SU-DHL-6 (cell line): ENCODE results near the gene GNG14.

ENCODE experiments used
- H2AFZ ChIP-seq: fragments of 200-600 bp; sonication (generic); 2 replicates; pipeline ENCODE4 v1.6.1; 2014; ENCODE audit warnings: low read depth, mild to moderate bottlenecking, moderate library complexity, mixed read lengths, antibody characterized with exemption, low read length; ENCODE audit not compliant: severe bottlenecking
- H3F3A ChIP-seq: fragments of 200-600 bp; shearing (Covaris generic); 2 replicates; pipeline ENCODE4 v1.6.0; 2016; ENCODE audit warnings: antibody characterized with exemption, mild to moderate bottlenecking; ENCODE audit not compliant: insufficient read depth
- H3K27ac ChIP-seq: fragments of 200-600 bp; sonication (generic); 2 replicates; pipeline ENCODE4 v1.5.1; 2016; ENCODE audit warnings: low read depth, mild to moderate bottlenecking, low read length, moderate library complexity, mixed read lengths
- H3K27me3 ChIP-seq: fragments of 200-600 bp; sonication (generic), shearing (Covaris generic); 2 replicates; pipeline ENCODE4 v1.6.0; 2014; ENCODE audit warnings: mild to moderate bottlenecking, low read length
- H3K36me3 ChIP-seq: fragments of 200-600 bp; sonication (generic); 2 replicates; pipeline ENCODE4 v1.6.1; 2014; ENCODE audit warnings: mild to moderate bottlenecking, low read length, mixed read lengths
- H3K4me2 ChIP-seq: fragments of 300-600, 200-600 bp; shearing (Covaris generic), sonication (generic); 2 replicates; pipeline ENCODE4 v1.6.0; 2014; ENCODE audit warnings: low read length, low read depth, mild to moderate bottlenecking; ENCODE audit not compliant: poor library complexity, severe bottlenecking
- H3K4me3 ChIP-seq: fragments of 200-600 bp; sonication (generic); 2 replicates; pipeline ENCODE4 v1.5.1; 2014; ENCODE audit warnings: antibody characterized with exemption, low read length, mild to moderate bottlenecking, mixed read lengths; ENCODE audit not compliant: insufficient read depth, poor library complexity, severe bottlenecking
- H3K79me2 ChIP-seq: fragments of 200-600 bp; sonication (generic); 2 replicates; pipeline ENCODE4 v1.6.1; 2014; ENCODE audit warnings: mild to moderate bottlenecking, low read length, moderate library complexity; ENCODE audit not compliant: insufficient read depth
- H3K9ac ChIP-seq: fragments of 200-600 bp; sonication (generic); 2 replicates; pipeline ENCODE4 v1.7.0; 2014; ENCODE audit warnings: mild to moderate bottlenecking, low read length
- H3K9me2 ChIP-seq: fragments of 200-600 bp; sonication (generic); replicated peaks from 2 replicates; pipeline ENCODE4 v1.6.1; 2014; ENCODE audit warnings: low read length; ENCODE audit not compliant: insufficient read depth
- H3K9me3 ChIP-seq: fragments of 200-600 bp; sonication (generic); 2 replicates; pipeline ENCODE4 v1.6.1; 2014; ENCODE audit warnings: low read length, mixed read lengths; ENCODE audit not compliant: insufficient read depth
- H4K20me1 ChIP-seq: fragments of 200-600 bp; sonication (generic); 2 replicates; pipeline ENCODE4 v1.6.1; 2014; ENCODE audit warnings: low read depth, mild to moderate bottlenecking, antibody characterized with exemption, low read length, moderate library complexity, mixed read lengths
- EZH2phosphoT487 ChIP-seq: fragments of 200-600 bp; sonication (generic), shearing (Covaris generic); conservative IDR thresholded peaks from 2 replicates; pipeline ENCODE4 v1.6.1; 2018; ENCODE audit warnings: mild to moderate bottlenecking, antibody characterized with exemption, low read length, moderate library complexity, mixed read lengths
- TF ChIP-seq, protein P1 (sequence below): fragments of 200-600 bp; sonication (generic); IDR thresholded peaks from one replicate; pipeline ENCODE4 v1.5.1; 2017; ENCODE audit warnings: antibody characterized with exemption, mild to moderate bottlenecking, low read length, moderate library complexity; ENCODE audit not compliant: insufficient read depth, poor library complexity, severe bottlenecking

The GNG14 gene

DNA sequence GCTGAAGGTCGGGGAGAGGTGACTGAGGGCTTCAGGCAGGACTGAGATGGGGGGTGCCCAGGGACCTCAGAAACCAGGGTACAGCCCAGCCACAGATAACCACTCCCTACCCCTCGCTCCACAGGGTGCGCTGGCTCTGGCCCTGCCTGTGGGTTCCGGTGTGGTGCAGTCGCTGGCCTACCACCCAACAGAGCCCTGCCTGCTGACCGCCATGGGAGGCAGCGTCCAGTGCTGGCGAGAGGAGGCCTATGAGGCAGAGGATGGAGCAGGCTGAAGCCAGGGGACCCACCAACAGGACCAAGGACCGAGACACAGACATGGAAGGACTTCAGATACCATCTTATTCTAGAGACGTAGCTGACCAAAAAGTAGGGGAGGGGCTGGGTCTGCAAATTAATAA, 12.4 kb upstream of the GNG14 start:
- Histone ChIP-seq H3K36me3 (no peaks in the 10 kb centered on the region; the same call in 1 of the 2 replicates), H2AFZ (no peak overlapping the region), H4K20me1 (peaks cover 3% of the 10 kb centered on the region; the same call in 1 of the 2 replicates), H3K9ac (no peak overlapping the region), H3F3A (0 out of 2 replicates have a peak, but pooled peaks cover 5% of the 10 kb centered on the region), H3K79me2 (peaks cover 15% of the 10 kb centered on the region), H3K4me3 (no peak overlapping the region), H3K9me3 (no peaks in the 10 kb centered on the region), H3K27me3 (no peaks in the 10 kb centered on the region), H3K9me2 (no peaks in the 10 kb centered on the region), H3K27ac (no peak overlapping the region), H3K4me2 (no peak overlapping the region)
- TF ChIP-seq, protein P1, sequence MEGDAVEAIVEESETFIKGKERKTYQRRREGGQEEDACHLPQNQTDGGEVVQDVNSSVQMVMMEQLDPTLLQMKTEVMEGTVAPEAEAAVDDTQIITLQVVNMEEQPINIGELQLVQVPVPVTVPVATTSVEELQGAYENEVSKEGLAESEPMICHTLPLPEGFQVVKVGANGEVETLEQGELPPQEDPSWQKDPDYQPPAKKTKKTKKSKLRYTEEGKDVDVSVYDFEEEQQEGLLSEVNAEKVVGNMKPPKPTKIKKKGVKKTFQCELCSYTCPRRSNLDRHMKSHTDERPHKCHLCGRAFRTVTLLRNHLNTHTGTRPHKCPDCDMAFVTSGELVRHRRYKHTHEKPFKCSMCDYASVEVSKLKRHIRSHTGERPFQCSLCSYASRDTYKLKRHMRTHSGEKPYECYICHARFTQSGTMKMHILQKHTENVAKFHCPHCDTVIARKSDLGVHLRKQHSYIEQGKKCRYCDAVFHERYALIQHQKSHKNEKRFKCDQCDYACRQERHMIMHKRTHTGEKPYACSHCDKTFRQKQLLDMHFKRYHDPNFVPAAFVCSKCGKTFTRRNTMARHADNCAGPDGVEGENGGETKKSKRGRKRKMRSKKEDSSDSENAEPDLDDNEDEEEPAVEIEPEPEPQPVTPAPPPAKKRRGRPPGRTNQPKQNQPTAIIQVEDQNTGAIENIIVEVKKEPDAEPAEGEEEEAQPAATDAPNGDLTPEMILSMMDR, result no peak
- no peak for TF ChIP-seq EZH2phosphoT487

GRCh38 chr19:12675940-12676339, 11.9 kb upstream of the GNG14 start:
- no peak overlapping the region for H2AFZ ChIP-seq

GRCh38 chr19:12676384-12676792, 11.4 kb upstream of the GNG14 start:
- Histone ChIP-seq H3K36me3 (no peaks in the 10 kb centered on the region; the same call in 1 of the 2 replicates), H3K9me2 (no peaks in the 10 kb centered on the region), H4K20me1 (peaks cover 3% of the 10 kb centered on the region; the same call in 1 of the 2 replicates), H3K4me2 (no peak overlapping the region), H3K27ac (no peak overlapping the region), H3F3A (peaks cover 11% of the 10 kb centered on the region), H3K9me3 (no peaks in the 10 kb centered on the region), H3K4me3 (no peak overlapping the region), H2AFZ (no peak overlapping the region), H3K27me3 (no peaks in the 10 kb centered on the region), H3K79me2 (peaks cover 16% of the 10 kb centered on the region), H3K9ac (no peak overlapping the region)
- no peak for TF ChIP-seq EZH2phosphoT487
- TF ChIP-seq, protein P1, result peak; percentile 82

More at GRCh38 chr19:12675940-12676339, 11.9 kb upstream of the GNG14 start:
- no peak overlapping the region for H3K27ac ChIP-seq
- no peaks in the 10 kb centered on the region for H3K9me3 ChIP-seq
- no peak overlapping the region for H3K4me3 ChIP-seq
- H3K9me2 ChIP-seq, result no peaks in the 10 kb centered on the region
- H4K20me1 ChIP-seq, result peaks cover 3% of the 10 kb centered on the region; the same call in 1 of the 2 replicates
- H3K79me2 ChIP-seq, result peaks cover 15% of the 10 kb centered on the region
- H3K27me3 ChIP-seq, result no peaks in the 10 kb centered on the region
- no peak overlapping the region for H3K4me2 ChIP-seq
- peaks cover 6% of the 10 kb centered on the region; the same call in 1 of the 2 replicates for H3F3A ChIP-seq
- no peaks in the 10 kb centered on the region; the same call in 1 of the 2 replicates for H3K36me3 ChIP-seq
- H3K9ac ChIP-seq, result no peak overlapping the region
- no peak for TF ChIP-seq EZH2phosphoT487
- TF ChIP-seq, protein P1, result no peak
